Sigmoid colon (tissue), 4 donors: ENCODE measurements around the gene NOL9.
"Not testable (repeated sequence)": the region's sequence is repeated elsewhere in the genome, so short reads cannot be mapped to it uniquely, and the experiment has no call there.

ENCODE experiments used
- CTCF ChIP-seq, 4 experiments: fragments of 450-650 bp in 3 of 4; fragments of 200-600 bp in 1 of 4; IDR thresholded peaks; one replicate each; pipeline ENCODE4 v1.5.1; 2016 to 2019; ENCODE audit warnings: antibody characterized with exemption in 4 of 4, mild to moderate bottlenecking in 3 of 4, moderate library complexity in 2 of 4
- POLR2A ChIP-seq, 2 donors: fragments of 450-650 bp; IDR thresholded peaks; one replicate each; pipeline ENCODE4 v1.6.1; 2016; ENCODE audit warnings: antibody characterized with exemption in 2 of 2, mild to moderate bottlenecking in 2 of 2, moderate library complexity in 2 of 2
- POLR2AphosphoS5 ChIP-seq, 4 donors: sonication (generic); formaldehyde crosslinking; IDR thresholded peaks; one replicate each; pipeline ENCODE4 v1.6.1; 2017; ENCODE audit warnings: antibody characterized with exemption in 4 of 4

GRCh38 chr1:6493834-6494223 is 60.5 kb downstream of the NOL9 start:
- TF ChIP-seq POLR2AphosphoS5, CTCF, POLR2A (IDR thresholded peaks at IDR 0.05): not testable (repeated sequence)
